Body of pancreas (tissue), 4 donors: Measurements from ENCODE around the gene DUOX2. TPM values are rescaled to one million over a fixed set of nuclear protein-coding genes. Genes with fewer than 3 reads are reported as not detected.
A peak's percentile ranks its signal among the peaks of the same experiment; 100 is the strongest.
"Not testable (repeated sequence)": the region's sequence is repeated elsewhere in the genome, so short reads cannot be mapped to it uniquely, and the experiment has no call there.

Experiments
- ATAC-seq: fragments of 150-250 bp; one replicate; pipeline ENCODE4 v1.9.1; 2016
- DNase-seq, 4 donors: peaks; one replicate each; pipeline ENCODE4 v3.0.0-alpha.2; 2019
- H3K27ac ChIP-seq, 4 donors: fragments of 200-600 bp; sonication (generic); 1 replicate in 3 of 4; 2 replicates in 1 of 4; pipeline versions ENCODE4 v1.5.1 to v1.6.1; 2016 to 2019; ENCODE audit warnings: mild to moderate bottlenecking in 1 of 4, mixed read lengths in 1 of 4, moderate library complexity in 1 of 4
- H3K27me3 ChIP-seq, 2 donors: fragments of 200-600 bp; sonication (generic); one replicate each; pipeline ENCODE4 v1.6.0; 2016; ENCODE audit warnings: mild to moderate bottlenecking in 1 of 2
- H3K36me3 ChIP-seq, 2 donors: fragments of 200-600 bp; sonication (generic); replicated peaks in 1 of 2; 2 replicates each; pipeline ENCODE4 v1.5.1; 2016; ENCODE audit warnings: low read depth in 2 of 2; ENCODE audit not compliant: insufficient read depth in 1 of 2
- H3K4me1 ChIP-seq: fragments of 200-600 bp; sonication (generic); one replicate; pipeline ENCODE4 v1.6.0; 2016
- H3K4me3 ChIP-seq, 2 donors: fragments of 200-600 bp; sonication (generic); 1 replicate in 1 of 2; 2 replicates in 1 of 2; pipeline ENCODE4 v1.5.1; 2016 to 2019
- H3K9me3 ChIP-seq, 3 donors: fragments of 200-600 bp; sonication (generic); 1 replicate in 2 of 3; 2 replicates in 1 of 3; pipeline ENCODE4 v1.5.1; 2016
- CTCF ChIP-seq, 7 experiments: fragments of 450-650 bp in 4 of 7; fragments of 200-600 bp in 3 of 7; sonication (generic) in 3 of 7; IDR thresholded peaks; one replicate each; pipeline ENCODE4 v1.5.1; 2016 to 2019; ENCODE audit warnings: antibody characterized with exemption in 7 of 7
- POLR2A ChIP-seq, 3 donors: fragments of 450-650 bp; IDR thresholded peaks; one replicate each; pipeline ENCODE4 v1.6.1; 2016; ENCODE audit warnings: antibody characterized with exemption in 3 of 3, mild to moderate bottlenecking in 2 of 3
- WGBS, 2 donors: methylation state at CpG; one replicate each; pipeline ENCODE4 v1.1.5; 2017; 5-methylcytosine and 5-hydroxymethylcytosine counted together
- intact Hi-C: fragments of 100-400 bp; cut with DNase I; formaldehyde crosslinking; loops from one replicate; pipeline ENCODE4 v1.15.1; 2023
- total RNA-seq, 2 donors: library from RNA; depleted of rRNA; stranded (reverse); fragments of >200 nt; gene quantifications; one replicate each; pipeline ENCODE4 v1.1.0, GENCODE V29; 2016

Gene DUOX2
- total RNA-seq, 2 donors from 2014 or later: under 0.01 to 0.26 TPM

DNA sequence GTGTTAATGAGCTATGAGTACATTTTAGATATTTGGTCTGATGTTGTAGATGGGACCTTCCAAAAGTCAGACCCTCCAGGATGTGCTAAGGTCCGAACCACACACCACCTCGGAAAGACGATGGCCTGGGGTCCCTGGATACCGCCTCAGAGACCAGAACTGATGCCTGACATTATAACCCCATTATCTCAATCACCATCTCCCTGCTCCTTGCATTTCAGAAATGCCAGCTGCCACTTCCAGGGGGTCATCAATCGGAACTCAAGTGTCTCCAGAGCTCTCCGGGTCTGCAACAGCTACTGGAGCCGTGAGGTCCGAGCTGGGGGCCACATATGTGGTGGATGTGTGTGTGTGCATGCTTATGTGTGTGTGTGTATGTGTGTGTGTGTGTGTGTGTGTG, 23.7 kb upstream of the DUOX2 start:
- ATAC-seq (no peak), DNase-seq (no peak)
- no peak overlapping the region for H3K4me3 ChIP-seq
- H3K36me3 ChIP-seq: no peaks in the 10 kb centered on the region
- intact Hi-C loops: no loop called here
- peaks cover 10% of the 10 kb centered on the region for H3K4me1 ChIP-seq
- H3K27ac ChIP-seq: no peak overlapping the region
- WGBS, 2 donors: 54 to 59% methylated on average over 7 to 8 of the region's 8 CpGs
- H3K27me3 ChIP-seq: peaks cover 0 to 6% of the 10 kb centered on the region in 2 donors
- H3K9me3 ChIP-seq: no peaks in the 10 kb centered on the region
- no peak for TF ChIP-seq CTCF (IDR thresholded peaks at IDR 0.05)
- no peak for TF ChIP-seq POLR2A (IDR thresholded peaks at IDR 0.05)

DNA sequence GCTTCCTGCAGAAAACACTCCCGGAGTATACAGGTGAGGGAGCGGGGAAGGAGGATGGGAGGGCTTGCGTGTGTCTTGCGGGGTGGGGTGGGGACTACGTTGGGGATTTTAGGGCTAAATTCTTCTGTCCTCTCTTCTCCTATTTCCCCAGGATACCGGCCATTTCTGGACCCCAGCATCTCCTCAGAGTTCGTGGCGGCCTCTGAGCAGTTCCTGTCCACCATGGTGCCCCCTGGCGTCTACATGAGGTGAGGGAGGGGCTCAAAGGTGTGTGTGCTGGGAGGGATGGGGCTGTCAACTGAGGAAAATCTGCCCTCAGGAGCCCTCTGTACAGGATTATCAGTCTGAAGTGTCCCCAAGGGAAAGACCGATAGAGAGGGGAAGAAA, 22.4 kb upstream of the DUOX2 start:
- no peak for ATAC-seq
- peaks cover 0 to 6% of the 10 kb centered on the region in 2 donors for H3K27me3 ChIP-seq
- H3K4me1 ChIP-seq: peaks cover 12% of the 10 kb centered on the region
- no peak overlapping the region for H3K4me3 ChIP-seq
- H3K36me3 ChIP-seq: no peaks in the 10 kb centered on the region
- H3K27ac ChIP-seq: no peak overlapping the region
- intact Hi-C loops: no loop called here
- no peaks in the 10 kb centered on the region for H3K9me3 ChIP-seq
- no peak for DNase-seq
- 22% methylated on average over 10 of the region's 10 CpGs for WGBS, 2 donors
- TF ChIP-seq POLR2A (IDR thresholded peaks at IDR 0.05) (no peak), CTCF (IDR thresholded peaks at IDR 0.05) (no peak)

GRCh38 chr15:45135705-45136377, 21.9 kb upstream of the DUOX2 start:
- H3K36me3 ChIP-seq, H3K4me3 ChIP-seq, ATAC-seq, H3K27ac ChIP-seq, H3K27me3 ChIP-seq, H3K9me3 ChIP-seq, DNase-seq, intact Hi-C loops: not testable (repeated sequence)
- H3K4me1 ChIP-seq: peaks cover 13% of the 10 kb centered on the region
- 12 to 14% methylated on average over 8 of the region's 37 CpGs for WGBS, 2 donors

GRCh38 chr15:45134682-45135604, 21.0 kb upstream of the DUOX2 start:
- peak; percentile 50 to 64 (median 56) for DNase-seq
- ATAC-seq: peak; percentile 77
- Histone ChIP-seq H3K9me3 (no peaks in the 10 kb centered on the region), H3K4me1 (peaks cover 13% of the 10 kb centered on the region), H3K36me3 (no peaks in the 10 kb centered on the region), H3K27ac (no peak overlapping the region), H3K4me3 (no peak overlapping the region), H3K27me3 (peaks cover 0 to 6% of the 10 kb centered on the region in 2 donors)
- intact Hi-C loops: no loop called here
- WGBS, 2 donors: 11 to 38% methylated on average over 4 to 56 of the region's 57 CpGs
- TF ChIP-seq CTCF (IDR thresholded peaks at IDR 0.05) (peak in 5 of 7 experiments; percentile 11 to 47 (median 33)), POLR2A (IDR thresholded peaks at IDR 0.05) (no peak)

- Histone ChIP-seq H3K36me3 (no peaks in the 10 kb centered on the region), H3K4me1 (peaks cover 13% of the 10 kb centered on the region), H3K9me3 (no peaks in the 10 kb centered on the region), H3K4me3 (no peak overlapping the region), H3K27me3 (peaks cover 0 to 6% of the 10 kb centered on the region in 2 donors), H3K27ac (no peak overlapping the region)
- intact Hi-C loops: no loop called here
- DNase-seq (no peak), ATAC-seq (no peak)
- TF ChIP-seq POLR2A (IDR thresholded peaks at IDR 0.05) (no peak), CTCF (IDR thresholded peaks at IDR 0.05) (no peak)
- WGBS, 2 donors: 85 to 92% methylated on average over 3 to 7 of the region's 7 CpGs
Measured at GRCh38 chr15:45134046-45134445, 20.1 kb upstream of the DUOX2 start.
